Duodenal mucosa (tissue), 2 donors: ENCODE results near the gene ADD2.

Experiments used
- H3K27ac ChIP-seq: one replicate; pipeline ENCODE4 v1.7.0; 2013; ENCODE audit warnings: low read depth, low read length
- H3K27me3 ChIP-seq, 2 donors: one replicate each; pipeline ENCODE4 v1.7.0; 2013; ENCODE audit warnings: low read length in 2 of 2, control low read depth in 1 of 2; ENCODE audit not compliant: insufficient read depth in 2 of 2, control insufficient read depth in 1 of 2
- H3K36me3 ChIP-seq, 2 donors: one replicate each; pipeline ENCODE4 v1.7.0; 2013; ENCODE audit warnings: low read length in 2 of 2, control low read depth in 1 of 2; ENCODE audit not compliant: insufficient read depth in 2 of 2, control insufficient read depth in 1 of 2
- H3K4me1 ChIP-seq, 2 donors: one replicate each; pipeline ENCODE4 v1.7.0; 2013; ENCODE audit warnings: low read length in 2 of 2, control low read depth in 1 of 2; ENCODE audit not compliant: insufficient read depth in 2 of 2, control insufficient read depth in 1 of 2
- H3K4me3 ChIP-seq, 2 donors: one replicate each; pipeline ENCODE4 v1.7.0; 2013; ENCODE audit warnings: low read length in 2 of 2, low read depth in 1 of 2
- H3K9ac ChIP-seq, 2 donors: one replicate each; pipeline ENCODE4 v1.7.0; 2013; ENCODE audit warnings: low read length in 2 of 2, low read depth in 1 of 2
- H3K9me3 ChIP-seq, 2 donors: one replicate each; pipeline ENCODE4 v1.7.0; 2013; ENCODE audit warnings: low read length in 2 of 2, control low read depth in 1 of 2; ENCODE audit not compliant: control insufficient read depth in 1 of 2

ADD2 gene

GRCh38 chr2:70674636-70675430, 93.2 kb downstream of the ADD2 start:
- Histone ChIP-seq H3K9ac (no peak overlapping the region), H3K9me3 (no peaks in the 10 kb centered on the region), H3K36me3 (no peaks in the 10 kb centered on the region), H3K27ac (no peak overlapping the region), H3K4me3 (no peak overlapping the region), H3K4me1 (no peaks in the 10 kb centered on the region), H3K27me3 (peaks cover 0 to 3% of the 10 kb centered on the region in 2 donors)

- no peak overlapping the region for H3K27ac ChIP-seq
- H3K36me3 ChIP-seq: no peaks in the 10 kb centered on the region
- no peak overlapping the region for H3K9ac ChIP-seq
- peaks cover 0 to 3% of the 10 kb centered on the region in 2 donors for H3K27me3 ChIP-seq
- no peaks in the 10 kb centered on the region for H3K4me1 ChIP-seq
- no peak overlapping the region for H3K4me3 ChIP-seq
- no peaks in the 10 kb centered on the region for H3K9me3 ChIP-seq
Measured at GRCh38 chr2:70673041-70673647, 94.9 kb downstream of the ADD2 start.

GRCh38 chr2:70671092-70671675, 96.8 kb downstream of the ADD2 start:
- Histone ChIP-seq H3K4me1 (no peaks in the 10 kb centered on the region), H3K9me3 (no peaks in the 10 kb centered on the region), H3K27ac (no peak overlapping the region), H3K4me3 (no peak overlapping the region), H3K36me3 (no peaks in the 10 kb centered on the region), H3K9ac (no peak overlapping the region), H3K27me3 (peaks cover 0 to 3% of the 10 kb centered on the region in 2 donors)

GRCh38 chr2:70670626-70671025, 97.4 kb downstream of the ADD2 start:
- Histone ChIP-seq H3K9ac (no peak overlapping the region), H3K9me3 (no peaks in the 10 kb centered on the region), H3K4me3 (no peak overlapping the region), H3K27me3 (peaks cover 0 to 3% of the 10 kb centered on the region in 2 donors), H3K27ac (no peak overlapping the region), H3K36me3 (no peaks in the 10 kb centered on the region), H3K4me1 (no peaks in the 10 kb centered on the region)

GRCh38 chr2:70670202-70670601, 97.8 kb downstream of the ADD2 start:
- no peaks in the 10 kb centered on the region for H3K4me1 ChIP-seq

GRCh38 chr2:70668911-70669310, 99.1 kb downstream of the ADD2 start:
- Histone ChIP-seq H3K9me3 (no peaks in the 10 kb centered on the region), H3K4me3 (no peak overlapping the region), H3K27me3 (peaks cover 0 to 3% of the 10 kb centered on the region in 2 donors), H3K4me1 (no peaks in the 10 kb centered on the region), H3K9ac (no peak overlapping the region), H3K36me3 (no peaks in the 10 kb centered on the region), H3K27ac (no peak overlapping the region)

More at GRCh38 chr2:70670202-70670601, 97.8 kb downstream of the ADD2 start:
- H3K36me3 ChIP-seq: no peaks in the 10 kb centered on the region
- no peak overlapping the region for H3K4me3 ChIP-seq
- H3K27ac ChIP-seq: no peak overlapping the region
- no peak overlapping the region for H3K9ac ChIP-seq
- no peaks in the 10 kb centered on the region for H3K9me3 ChIP-seq
- peaks cover 0 to 3% of the 10 kb centered on the region in 2 donors for H3K27me3 ChIP-seq

- Histone ChIP-seq H3K27ac (no peak overlapping the region), H3K4me1 (no peaks in the 10 kb centered on the region), H3K9ac (no peak overlapping the region), H3K27me3 (peaks cover 0 to 3% of the 10 kb centered on the region in 2 donors), H3K9me3 (no peaks in the 10 kb centered on the region), H3K4me3 (no peak overlapping the region), H3K36me3 (no peaks in the 10 kb centered on the region)
Measured at GRCh38 chr2:70668432-70668831, 99.6 kb downstream of the ADD2 start.

GRCh38 chr2:70664525-70664924, 103.5 kb downstream of the ADD2 start:
- Histone ChIP-seq H3K9ac (no peak overlapping the region), H3K27me3 (no peaks in the 10 kb centered on the region), H3K4me3 (no peak overlapping the region), H3K36me3 (no peaks in the 10 kb centered on the region), H3K27ac (no peak overlapping the region), H3K9me3 (no peaks in the 10 kb centered on the region), H3K4me1 (no peaks in the 10 kb centered on the region)

- Histone ChIP-seq H3K36me3 (no peaks in the 10 kb centered on the region), H3K9ac (no peak overlapping the region), H3K27ac (no peak overlapping the region), H3K27me3 (no peaks in the 10 kb centered on the region), H3K4me3 (no peak overlapping the region), H3K9me3 (no peaks in the 10 kb centered on the region), H3K4me1 (no peaks in the 10 kb centered on the region)
Measured at GRCh38 chr2:70663411-70663810, 104.6 kb downstream of the ADD2 start.

GRCh38 chr2:70659551-70659950, 108.4 kb downstream of the ADD2 start:
- no peaks in the 10 kb centered on the region for H3K9me3 ChIP-seq
- H3K36me3 ChIP-seq: no peaks in the 10 kb centered on the region
- H3K27me3 ChIP-seq: peaks cover 0 to 13% of the 10 kb centered on the region in 2 donors
- H3K9ac ChIP-seq: no peak overlapping the region
- no peak overlapping the region for H3K4me3 ChIP-seq
- no peaks in the 10 kb centered on the region for H3K4me1 ChIP-seq
- no peak overlapping the region for H3K27ac ChIP-seq
